ENCODE data around the gene SMYD1. TPM values are rescaled to one million over a fixed set of nuclear protein-coding genes. Genes with fewer than 3 reads are reported as not detected.
"Not testable (repeated sequence)": the region's sequence is repeated elsewhere in the genome, so short reads cannot be mapped to it uniquely, and the experiment has no call there.

The SMYD1 gene
- total RNA-seq, 1 donor from 2014 or later, result 0.25 TPM

GRCh38 chr2:88036606-88037005 is 31.0 kb upstream of the SMYD1 start:
- Mint-ChIP-seq H3K36me3 (ENCODE audit: unreplicated experiment) (no peaks in the 10 kb centered on the region), H3K27ac (ENCODE audit: unreplicated experiment) (no peak overlapping the region), H3K9me3 (ENCODE audit: unreplicated experiment) (peaks cover 1% of the 10 kb centered on the region), H3K4me1 (ENCODE audit: low read depth, unreplicated experiment) (no peaks in the 10 kb centered on the region), H3K4me3 (ENCODE audit: unreplicated experiment) (no peak overlapping the region), H3K27me3 (ENCODE audit: unreplicated experiment) (no peaks in the 10 kb centered on the region)
- no peak for DNase-seq
- TF ChIP-seq CTCF (IDR thresholded peaks at IDR 0.05; ENCODE audit: partially characterized antibody, unreplicated experiment), result no peak

DNA sequence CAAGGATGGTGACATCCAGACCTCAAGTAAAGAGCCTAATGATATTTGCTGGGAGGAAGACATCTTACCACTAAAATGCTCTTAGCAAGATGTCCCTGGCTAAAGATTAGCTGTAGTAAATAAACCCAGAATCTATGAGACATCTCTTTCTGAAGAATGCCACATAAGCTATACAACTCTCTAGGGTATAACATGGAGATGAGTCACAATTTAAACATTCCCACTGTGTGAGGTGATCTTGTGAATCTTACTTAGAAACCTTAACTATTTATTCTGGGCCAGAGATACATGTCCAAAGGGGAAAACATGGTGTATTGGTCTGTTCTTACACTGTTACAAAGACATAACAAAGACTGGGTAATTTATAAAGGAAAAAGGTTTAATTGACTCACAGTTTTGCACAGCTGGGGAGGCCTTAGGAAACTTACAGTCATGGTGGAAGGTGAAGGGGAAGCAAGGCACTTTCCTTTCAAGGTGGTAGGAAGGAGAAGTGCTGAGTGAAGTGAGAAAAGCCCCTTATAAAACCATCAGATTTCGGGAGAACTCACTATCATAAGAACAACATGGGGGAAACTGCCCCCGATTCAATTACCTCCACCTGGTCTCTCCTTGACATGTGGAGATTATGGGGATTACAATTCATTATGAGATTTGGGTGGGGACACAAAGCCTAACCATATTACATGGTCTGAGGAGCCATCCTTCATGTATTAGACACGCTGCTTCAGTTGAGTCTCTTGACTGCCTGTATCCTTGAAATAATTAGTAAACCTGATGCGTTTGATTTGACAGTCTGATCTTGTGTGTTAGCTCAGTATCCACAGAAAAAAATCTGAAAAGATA is 29.1 kb upstream of the SMYD1 start:
- Mint-ChIP-seq H3K27ac (ENCODE audit: unreplicated experiment) (no peak overlapping the region), H3K36me3 (ENCODE audit: unreplicated experiment) (no peaks in the 10 kb centered on the region), H3K27me3 (ENCODE audit: unreplicated experiment) (no peaks in the 10 kb centered on the region), H3K4me1 (ENCODE audit: low read depth, unreplicated experiment) (no peaks in the 10 kb centered on the region), H3K4me3 (ENCODE audit: unreplicated experiment) (no peak overlapping the region), H3K9me3 (ENCODE audit: unreplicated experiment) (peaks cover 1% of the 10 kb centered on the region)
- no peak for DNase-seq
- no peak for TF ChIP-seq CTCF (IDR thresholded peaks at IDR 0.05; ENCODE audit: partially characterized antibody, unreplicated experiment)

GRCh38 chr2:88042476-88042875 is 25.1 kb upstream of the SMYD1 start:
- DNase-seq, result no peak
- Mint-ChIP-seq H3K4me1 (ENCODE audit: low read depth, unreplicated experiment) (no peaks in the 10 kb centered on the region), H3K36me3 (ENCODE audit: unreplicated experiment) (no peaks in the 10 kb centered on the region), H3K4me3 (ENCODE audit: unreplicated experiment) (no peak overlapping the region), H3K9me3 (ENCODE audit: unreplicated experiment) (peaks cover 1% of the 10 kb centered on the region), H3K27me3 (ENCODE audit: unreplicated experiment) (no peaks in the 10 kb centered on the region), H3K27ac (ENCODE audit: unreplicated experiment) (no peak overlapping the region)
- TF ChIP-seq CTCF (IDR thresholded peaks at IDR 0.05; ENCODE audit: partially characterized antibody, unreplicated experiment), result no peak

- not testable (repeated sequence) for H3K9me3 Mint-ChIP-seq (ENCODE audit: unreplicated experiment); H3K36me3 Mint-ChIP-seq (ENCODE audit: unreplicated experiment); H3K27me3 Mint-ChIP-seq (ENCODE audit: unreplicated experiment); H3K4me1 Mint-ChIP-seq (ENCODE audit: low read depth, unreplicated experiment); DNase-seq; H3K27ac Mint-ChIP-seq (ENCODE audit: unreplicated experiment); H3K4me3 Mint-ChIP-seq (ENCODE audit: unreplicated experiment)
Observed at GRCh38 chr2:88045561-88045960, 22.1 kb upstream of the SMYD1 start.

DNA sequence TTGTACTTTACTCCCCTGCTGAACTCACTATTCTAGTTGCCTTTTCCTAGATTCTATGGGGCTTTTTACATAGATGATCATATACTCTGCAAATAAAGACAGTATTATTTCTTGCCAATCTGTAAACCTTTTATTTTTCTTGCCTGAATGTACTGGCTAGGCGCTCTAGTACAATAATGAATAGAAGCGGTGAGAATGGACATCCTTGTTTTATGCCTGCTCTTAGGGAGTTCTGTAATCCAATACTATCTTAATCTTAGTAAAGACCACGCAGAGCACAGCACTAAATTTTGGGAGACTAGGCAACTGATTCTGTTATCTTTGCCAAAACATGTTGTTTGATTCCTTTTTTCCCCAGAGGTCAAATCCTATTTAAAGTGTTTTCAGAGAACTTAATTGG is 19.1 kb upstream of the SMYD1 start:
- peaks cover 4% of the 10 kb centered on the region for H3K4me1 Mint-ChIP-seq (ENCODE audit: low read depth, unreplicated experiment)
- no peak for TF ChIP-seq CTCF (IDR thresholded peaks at IDR 0.05; ENCODE audit: partially characterized antibody, unreplicated experiment)
- H3K27me3 Mint-ChIP-seq (ENCODE audit: unreplicated experiment), result peaks cover 1% of the 10 kb centered on the region
- H3K9me3 Mint-ChIP-seq (ENCODE audit: unreplicated experiment), result peaks cover 2% of the 10 kb centered on the region
- no peak for DNase-seq
- no peaks in the 10 kb centered on the region for H3K36me3 Mint-ChIP-seq (ENCODE audit: unreplicated experiment)
- H3K27ac Mint-ChIP-seq (ENCODE audit: unreplicated experiment), result no peak overlapping the region
- H3K4me3 Mint-ChIP-seq (ENCODE audit: unreplicated experiment), result no peak overlapping the region
